ENCODE measurements around the gene GALC. TPM values are rescaled to one million over a fixed set of nuclear protein-coding genes. Genes with fewer than 3 reads are reported as not detected.

The GALC gene
- total RNA-seq, 2 donors from 2014 or later: 20.8 to 21.8 TPM

GRCh38 chr14:87967496-87967895 lies 25.5 kb downstream of the GALC start:
- no peak for TF ChIP-seq CTCF (IDR thresholded peaks at IDR 0.05)
- Histone ChIP-seq H3K27ac (no peak overlapping the region), H3K36me3 (peaks cover 13% of the 10 kb centered on the region), H3K9me3 (no peaks in the 10 kb centered on the region), H3K27me3 (no peaks in the 10 kb centered on the region), H3K4me3 (no peak overlapping the region), H3K4me1 (no peaks in the 10 kb centered on the region)
- DNase-seq (ENCODE audit: low spot score): no peak

- Histone ChIP-seq H3K27me3 (no peaks in the 10 kb centered on the region), H3K27ac (no peak overlapping the region), H3K4me1 (no peaks in the 10 kb centered on the region), H3K4me3 (no peak overlapping the region), H3K36me3 (peaks cover 17% of the 10 kb centered on the region), H3K9me3 (no peaks in the 10 kb centered on the region)
- no peak for TF ChIP-seq CTCF (IDR thresholded peaks at IDR 0.05)
- no peak for DNase-seq (ENCODE audit: low spot score)
These were observed 26.2 kb downstream of the GALC start for GRCh38 chr14:87966816-87967215.

DNA sequence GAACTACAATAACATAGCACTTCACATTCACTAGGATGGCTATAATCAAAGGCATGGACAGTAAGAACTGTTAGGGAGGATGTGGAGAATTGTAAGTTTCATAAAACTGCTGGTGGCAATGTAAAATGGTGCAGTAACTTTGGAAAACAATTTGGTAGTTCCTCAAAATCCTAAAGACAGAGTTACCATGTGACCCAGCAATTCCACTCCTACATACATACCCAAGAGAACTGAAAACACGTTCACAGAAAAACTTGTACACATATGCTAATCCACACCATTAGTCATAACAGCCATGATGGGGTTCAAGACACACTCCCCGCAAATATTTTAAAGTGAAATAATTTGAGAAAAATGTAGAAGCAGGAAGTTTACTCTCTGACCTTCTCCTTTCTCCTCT lies 31.7 kb downstream of the GALC start:
- no peaks in the 10 kb centered on the region for H3K4me1 ChIP-seq
- peaks cover 24% of the 10 kb centered on the region for H3K36me3 ChIP-seq
- DNase-seq (ENCODE audit: low spot score): no peak
- H3K27ac ChIP-seq: no peak overlapping the region
- H3K9me3 ChIP-seq: no peaks in the 10 kb centered on the region
- H3K27me3 ChIP-seq: no peaks in the 10 kb centered on the region
- H3K4me3 ChIP-seq: no peak overlapping the region
- TF ChIP-seq CTCF (IDR thresholded peaks at IDR 0.05): no peak

DNA sequence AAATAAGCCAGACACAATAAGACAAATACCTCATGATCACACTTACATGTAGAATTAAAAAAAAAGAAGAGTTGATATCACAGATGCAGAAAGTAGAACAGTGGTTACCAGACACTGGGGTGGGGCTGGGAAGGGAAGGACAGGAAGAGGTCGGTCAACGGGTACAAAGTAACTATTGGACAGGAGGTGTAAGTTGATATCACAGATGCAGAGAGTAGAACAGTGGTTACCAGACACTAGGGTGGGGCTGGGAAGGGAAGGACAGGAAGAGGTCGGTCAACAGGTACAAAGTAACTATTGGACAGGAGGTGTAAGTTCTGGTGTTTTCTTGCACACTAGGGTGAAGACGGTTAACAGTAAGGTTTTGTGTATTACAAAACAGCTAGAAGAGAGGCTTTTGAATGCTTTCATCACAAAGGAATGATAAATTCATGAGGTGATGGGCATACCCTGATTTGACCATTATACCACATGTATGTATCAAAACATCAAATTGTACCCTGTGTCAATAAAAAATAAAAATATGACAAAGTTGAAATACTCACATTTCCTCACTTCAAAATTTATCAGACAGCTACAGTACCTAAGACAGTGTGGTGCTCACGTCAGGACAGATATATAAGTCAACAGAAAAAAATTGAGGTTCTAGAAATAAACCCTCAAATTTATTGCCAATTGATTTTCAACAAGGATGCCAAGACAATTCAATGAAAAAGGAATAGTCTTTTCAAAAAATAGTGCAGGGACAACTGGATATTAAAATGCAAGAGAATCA lies 32.8 kb downstream of the GALC start:
- H3K36me3 ChIP-seq: peaks cover 22% of the 10 kb centered on the region
- H3K9me3 ChIP-seq: no peaks in the 10 kb centered on the region
- no peaks in the 10 kb centered on the region for H3K27me3 ChIP-seq
- H3K27ac ChIP-seq: no peak overlapping the region
- no peak overlapping the region for H3K4me3 ChIP-seq
- no peaks in the 10 kb centered on the region for H3K4me1 ChIP-seq
- no peak for DNase-seq (ENCODE audit: low spot score)
- TF ChIP-seq CTCF (IDR thresholded peaks at IDR 0.05): no peak

DNA sequence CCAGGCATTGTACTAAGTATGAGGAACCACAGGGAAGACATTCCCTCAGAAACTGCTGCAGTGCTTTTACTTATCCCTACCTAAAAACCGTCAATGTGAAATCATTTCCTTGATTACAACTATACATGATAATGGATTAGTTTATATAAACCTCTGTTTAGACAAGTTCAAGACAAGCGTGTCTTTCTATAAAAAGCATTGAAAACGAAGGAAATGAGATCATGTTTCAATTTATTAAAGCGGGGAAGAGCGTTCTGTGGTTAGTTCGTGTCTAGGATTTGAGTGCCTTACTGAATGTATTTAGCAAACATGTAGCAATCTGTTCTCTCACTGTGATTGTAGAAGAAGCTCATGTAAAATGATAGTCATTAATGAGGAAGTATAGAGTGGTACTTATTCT lies 37.5 kb downstream of the GALC start:
- Histone ChIP-seq H3K36me3 (no peaks in the 10 kb centered on the region), H3K9me3 (no peaks in the 10 kb centered on the region)
- no peak for DNase-seq (ENCODE audit: low spot score)

More for the DNA sequence above, 37.5 kb downstream of the GALC start:
- TF ChIP-seq CTCF (IDR thresholded peaks at IDR 0.05): no peak
- no peak overlapping the region for H3K4me3 ChIP-seq
- H3K4me1 ChIP-seq: no peaks in the 10 kb centered on the region
- H3K27ac ChIP-seq: no peak overlapping the region
- H3K27me3 ChIP-seq: no peaks in the 10 kb centered on the region

All from right atrium auricular region (tissue), 2 donors.